HepG2 (cell line): Measurements from ENCODE around the gene DDX1. TPM values are rescaled to one million over a fixed set of nuclear protein-coding genes. Genes with fewer than 3 reads are reported as not detected.

Source experiments
- CBX1 ChIP-seq: IDR thresholded peaks from one replicate; pipeline ENCODE4 v1.6.1; 2016; ENCODE audit warnings: antibody characterized with exemption, low read depth
- GPBP1L1 ChIP-seq: sonication (generic); formaldehyde crosslinking; IDR thresholded peaks from 2 replicates; pipeline ENCODE4 v1.5.0; 2020; ENCODE audit warnings: mild to moderate bottlenecking, missing genetic modification reagents
- HMGA1 ChIP-seq: sonication (generic); formaldehyde crosslinking; conservative IDR thresholded peaks from 2 replicates; pipeline ENCODE4 v1.4.0; 2020; ENCODE audit warnings: missing genetic modification reagents
- HNF4G ChIP-seq, 2 experiments: sonication (generic) in 1 of 2; formaldehyde crosslinking in 1 of 2; IDR thresholded peaks; 2 replicates each; pipeline versions ENCODE4 v1.4.0 to v1.6.1; 2011 to 2020; ENCODE audit warnings: borderline replicate concordance in 2 of 2, low read depth in 2 of 2, mild to moderate bottlenecking in 2 of 2, low read length in 1 of 2, missing genetic modification reagents in 1 of 2, moderate library complexity in 1 of 2
- JDP2 ChIP-seq: sonication (generic); formaldehyde crosslinking; IDR thresholded peaks from 2 replicates; pipeline ENCODE4 v1.8.1; 2022; ENCODE audit warnings: missing genetic modification reagents, borderline replicate concordance
- KDM2A ChIP-seq: sonication (generic); formaldehyde crosslinking; IDR thresholded peaks from 2 replicates; pipeline ENCODE4 v1.4.0; 2020; ENCODE audit warnings: low read depth, missing genetic modification reagents, borderline replicate concordance
- KDM5B ChIP-seq: sonication (generic); formaldehyde crosslinking; IDR thresholded peaks from 2 replicates; pipeline ENCODE4 v1.4.0; 2020; ENCODE audit warnings: missing genetic modification reagents, mild to moderate bottlenecking, borderline replicate concordance
- PITX1 ChIP-seq: sonication (generic); formaldehyde crosslinking; IDR thresholded peaks from 2 replicates; pipeline ENCODE4 v1.5.1; 2020; ENCODE audit warnings: mild to moderate bottlenecking, missing genetic modification reagents
- SMAD3 ChIP-seq: sonication (generic); formaldehyde crosslinking; IDR thresholded peaks from 2 replicates; pipeline ENCODE4 v1.4.0; 2020; ENCODE audit warnings: missing genetic modification reagents
- SRSF4 ChIP-seq: fragments of 200-400 bp; formaldehyde crosslinking; IDR thresholded peaks from one replicate; pipeline ENCODE4 v1.6.1; 2018; ENCODE audit warnings: mild to moderate bottlenecking, low read depth, low read length, moderate library complexity; ENCODE audit not compliant: poor library complexity, severe bottlenecking
- TBP ChIP-seq: sonication (generic); formaldehyde crosslinking; IDR thresholded peaks from 2 replicates; pipeline ENCODE4 v1.5.0; 2020; ENCODE audit warnings: missing genetic modification reagents
- TEAD3 ChIP-seq: optimal IDR thresholded peaks from 2 replicates; pipeline ENCODE3; 2016; ENCODE audit warnings: borderline replicate concordance
- TFAP4 ChIP-seq: sonication (generic); IDR thresholded peaks from 2 replicates; pipeline ENCODE4 v1.6.1; 2016; ENCODE audit warnings: low read depth, borderline replicate concordance
- polyA plus RNA-seq, 8 experiments: library from polyadenylated mRNA; depleted of rRNA in 3 of 8; stranded (reverse) in 7 of 8; unstranded in 1 of 8; fragments of >200 nt; fragmentation: Illumina TruSeq in 4 of 8; extraction: Trizol in 4 of 8; gene quantifications; 2 replicates each; pipeline versions ENCODE4 v1.2.1 to v1.2.3, GENCODE V29; 2011 to 2016; ENCODE audit warnings: low read depth in 4 of 8, missing spikeins in 1 of 8, mixed read lengths in 1 of 8; ENCODE audit not compliant: insufficient read depth in 1 of 8
- total RNA-seq, 5 experiments: library from RNA; depleted of rRNA; stranded (reverse); fragments of >200 nt; fragmentation: Illumina TruSeq; extraction: Trizol; gene quantifications; 2 replicates each; pipeline ENCODE4 v1.2.3, GENCODE V29; 2016; ENCODE audit warnings: low read depth in 1 of 5
- TF ChIP-seq, protein P1 (sequence below): sonication (generic); formaldehyde crosslinking; IDR thresholded peaks from one replicate; pipeline ENCODE4 v1.5.1; 2020; ENCODE audit warnings: mild to moderate bottlenecking, missing genetic modification reagents; ENCODE audit errors: not compliant biosample characterization
- TF ChIP-seq, protein P2 (sequence below): sonication (generic); formaldehyde crosslinking; IDR thresholded peaks from 2 replicates; pipeline ENCODE4 v1.8.1; 2023; ENCODE audit warnings: missing genetic modification reagents, inconsistent platforms, borderline replicate concordance
- TF ChIP-seq, protein P3 (sequence below): IDR thresholded peaks from 2 replicates; pipeline ENCODE4 v1.6.1; 2012; ENCODE audit warnings: inconsistent platforms

DDX1 gene
- total and polyA plus RNA-seq, 2 of the 13 experiments (the other 11 are each of a cell fraction or from before 2014, with no cell fraction given), result 81.6 to 130 TPM

- TF ChIP-seq, protein P1, sequence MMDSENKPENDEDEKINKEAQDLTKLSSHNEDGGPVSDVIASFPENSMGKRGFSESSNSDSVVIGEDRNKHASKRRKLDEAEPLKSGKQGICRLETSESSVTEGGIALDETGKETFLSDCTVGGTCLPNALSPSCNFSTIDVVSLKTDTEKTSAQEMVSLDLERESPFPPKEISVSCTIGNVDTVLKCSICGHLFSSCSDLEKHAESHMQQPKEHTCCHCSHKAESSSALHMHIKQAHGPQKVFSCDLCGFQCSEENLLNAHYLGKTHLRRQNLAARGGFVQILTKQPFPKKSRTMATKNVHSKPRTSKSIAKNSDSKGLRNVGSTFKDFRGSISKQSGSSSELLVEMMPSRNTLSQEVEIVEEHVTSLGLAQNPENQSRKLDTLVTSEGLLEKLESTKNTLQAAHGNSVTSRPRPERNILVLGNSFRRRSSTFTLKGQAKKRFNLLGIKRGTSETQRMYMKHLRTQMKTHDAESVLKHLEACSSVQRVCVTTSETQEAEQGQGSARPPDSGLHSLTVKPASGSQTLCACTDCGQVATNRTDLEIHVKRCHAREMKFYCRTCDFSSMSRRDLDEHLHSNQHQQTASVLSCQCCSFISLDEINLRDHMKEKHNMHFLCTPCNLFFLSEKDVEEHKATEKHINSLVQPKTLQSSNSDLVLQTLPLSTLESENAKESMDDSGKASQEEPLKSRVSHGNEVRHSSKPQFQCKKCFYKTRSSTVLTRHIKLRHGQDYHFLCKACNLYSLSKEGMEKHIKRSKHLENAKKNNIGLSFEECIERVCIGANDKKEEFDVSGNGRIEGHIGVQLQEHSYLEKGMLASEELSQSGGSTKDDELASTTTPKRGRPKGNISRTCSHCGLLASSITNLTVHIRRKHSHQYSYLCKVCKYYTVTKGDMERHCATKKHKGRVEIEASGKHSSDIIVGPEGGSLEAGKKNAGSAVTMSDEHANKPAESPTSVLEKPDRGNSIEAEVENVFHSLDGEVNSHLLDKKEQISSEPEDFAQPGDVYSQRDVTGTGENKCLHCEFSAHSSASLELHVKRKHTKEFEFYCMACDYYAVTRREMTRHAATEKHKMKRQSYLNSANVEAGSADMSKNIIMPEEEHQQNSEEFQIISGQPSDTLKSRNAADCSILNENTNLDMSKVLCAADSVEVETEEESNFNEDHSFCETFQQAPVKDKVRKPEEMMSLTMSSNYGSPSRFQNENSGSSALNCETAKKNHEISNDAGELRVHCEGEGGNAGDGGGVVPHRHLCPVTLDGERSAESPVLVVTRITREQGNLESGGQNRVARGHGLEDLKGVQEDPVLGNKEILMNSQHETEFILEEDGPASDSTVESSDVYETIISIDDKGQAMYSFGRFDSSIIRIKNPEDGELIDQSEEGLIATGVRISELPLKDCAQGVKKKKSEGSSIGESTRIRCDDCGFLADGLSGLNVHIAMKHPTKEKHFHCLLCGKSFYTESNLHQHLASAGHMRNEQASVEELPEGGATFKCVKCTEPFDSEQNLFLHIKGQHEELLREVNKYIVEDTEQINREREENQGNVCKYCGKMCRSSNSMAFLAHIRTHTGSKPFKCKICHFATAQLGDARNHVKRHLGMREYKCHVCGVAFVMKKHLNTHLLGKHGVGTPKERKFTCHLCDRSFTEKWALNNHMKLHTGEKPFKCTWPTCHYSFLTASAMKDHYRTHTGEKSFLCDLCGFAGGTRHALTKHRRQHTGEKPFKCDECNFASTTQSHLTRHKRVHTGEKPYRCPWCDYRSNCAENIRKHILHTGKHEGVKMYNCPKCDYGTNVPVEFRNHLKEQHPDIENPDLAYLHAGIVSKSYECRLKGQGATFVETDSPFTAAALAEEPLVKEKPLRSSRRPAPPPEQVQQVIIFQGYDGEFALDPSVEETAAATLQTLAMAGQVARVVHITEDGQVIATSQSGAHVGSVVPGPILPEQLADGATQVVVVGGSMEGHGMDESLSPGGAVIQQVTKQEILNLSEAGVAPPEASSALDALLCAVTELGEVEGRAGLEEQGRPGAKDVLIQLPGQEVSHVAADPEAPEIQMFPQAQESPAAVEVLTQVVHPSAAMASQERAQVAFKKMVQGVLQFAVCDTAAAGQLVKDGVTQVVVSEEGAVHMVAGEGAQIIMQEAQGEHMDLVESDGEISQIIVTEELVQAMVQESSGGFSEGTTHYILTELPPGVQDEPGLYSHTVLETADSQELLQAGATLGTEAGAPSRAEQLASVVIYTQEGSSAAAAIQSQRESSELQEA (CRISPR knock-in tag), result peak; percentile 98
- no peak for TF ChIP-seq SRSF4
- peak; percentile 98 for TF ChIP-seq CBX1
- TF ChIP-seq, protein P2, sequence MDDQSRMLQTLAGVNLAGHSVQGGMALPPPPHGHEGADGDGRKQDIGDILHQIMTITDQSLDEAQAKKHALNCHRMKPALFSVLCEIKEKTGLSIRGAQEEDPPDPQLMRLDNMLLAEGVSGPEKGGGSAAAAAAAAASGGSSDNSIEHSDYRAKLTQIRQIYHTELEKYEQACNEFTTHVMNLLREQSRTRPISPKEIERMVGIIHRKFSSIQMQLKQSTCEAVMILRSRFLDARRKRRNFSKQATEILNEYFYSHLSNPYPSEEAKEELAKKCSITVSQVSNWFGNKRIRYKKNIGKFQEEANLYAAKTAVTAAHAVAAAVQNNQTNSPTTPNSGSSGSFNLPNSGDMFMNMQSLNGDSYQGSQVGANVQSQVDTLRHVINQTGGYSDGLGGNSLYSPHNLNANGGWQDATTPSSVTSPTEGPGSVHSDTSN, result no peak
- TF ChIP-seq TBP (CRISPR knock-in tag), result 0 out of 2 replicates have a peak, but pooled peaks have one; percentile 65
- TF ChIP-seq GPBP1L1 (CRISPR knock-in tag), result no peak
- peak; percentile 86 for TF ChIP-seq JDP2
- TF ChIP-seq SMAD3 (CRISPR knock-in tag), result peak; percentile 93
- no peak for TF ChIP-seq HMGA1 (CRISPR knock-in tag)
- peak; percentile 95 for TF ChIP-seq PITX1
- peak; percentile 47; the same call in 1 of the 2 replicates for TF ChIP-seq HNF4G (IDR thresholded peaks at IDR 0.05; ENCODE audit: borderline replicate concordance, low read depth, low read length)
- TF ChIP-seq HNF4G (CRISPR knock-in tag; IDR thresholded peaks at IDR 0.05; ENCODE audit: borderline replicate concordance, low read depth), result peak; percentile 24; the same call in 1 of the 2 replicates
- TF ChIP-seq, protein P3, sequence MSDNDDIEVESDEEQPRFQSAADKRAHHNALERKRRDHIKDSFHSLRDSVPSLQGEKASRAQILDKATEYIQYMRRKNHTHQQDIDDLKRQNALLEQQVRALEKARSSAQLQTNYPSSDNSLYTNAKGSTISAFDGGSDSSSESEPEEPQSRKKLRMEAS, result peak; percentile 98
- TF ChIP-seq TFAP4, result peak; percentile 73; the same call in 1 of the 2 replicates
- peak; percentile 81 for TF ChIP-seq TEAD3 (CRISPR knock-in tag)
- peak; percentile 100 for TF ChIP-seq KDM2A (CRISPR knock-in tag)
- peak; percentile 100 for TF ChIP-seq KDM5B (CRISPR knock-in tag)
Measured at GRCh38 chr2:15591692-15592463, at the start of gene DDX1 (continued).
